Measurements from ENCODE around the gene MOB1B.

DNA sequence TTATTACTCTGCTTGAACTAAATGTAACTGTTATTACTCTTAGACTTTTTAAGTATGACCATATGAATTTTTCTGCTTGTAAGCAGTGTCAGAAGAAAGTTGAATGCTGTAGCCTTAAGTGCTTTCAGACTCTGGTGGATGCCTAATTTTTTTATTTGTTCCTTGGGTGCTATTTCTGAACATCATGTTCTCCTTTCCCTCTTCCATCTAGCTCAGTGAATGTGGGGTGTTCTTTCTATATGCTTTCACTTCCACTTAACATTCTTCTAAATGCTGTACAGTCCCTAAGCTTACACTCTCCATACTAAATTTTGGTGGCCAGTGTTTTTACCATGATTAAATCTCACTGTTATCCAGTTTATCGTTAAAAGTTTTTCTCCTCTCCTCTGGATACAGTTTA, 94.9 kb downstream of the MOB1B start:
- no peak for TF ChIP-seq TAF1 (IDR thresholded peaks at IDR 0.05; ENCODE audit: borderline replicate concordance, low read depth, low read length)
- no peak for TF ChIP-seq POLR2A (IDR thresholded peaks at IDR 0.05; ENCODE audit: low read depth, low read length)
- TF ChIP-seq POLR2AphosphoS5 (IDR thresholded peaks at IDR 0.05; ENCODE audit: low read depth, low read length): no peak
